Measurements from ENCODE around the gene VPS51. TPM values are rescaled to one million over a fixed set of nuclear protein-coding genes. Genes with fewer than 3 reads are reported as not detected.

VPS51 gene
- total RNA-seq, 2 donors from 2014 or later: 333 to 498 TPM

- no peak for ATAC-seq (ENCODE audit: insufficient number of reproducible peaks, low FRiP score, low read depth)
These were observed 30.2 kb upstream of the VPS51 start for GRCh38 chr11:65065851-65066250.

GRCh38 chr11:65066315-65066714 is 29.7 kb upstream of the VPS51 start:
- no peak for DNase-seq (ENCODE audit: low spot score)
- H3K27me3 ChIP-seq (replicated peaks; ENCODE audit: insufficient read depth): no peaks in the 10 kb centered on the region
- no peak overlapping the region for H3K27ac ChIP-seq
- no peak for TF ChIP-seq CTCF (IDR thresholded peaks at IDR 0.05)
- no peaks in the 10 kb centered on the region for H3K4me1 ChIP-seq (ENCODE audit: control insufficient read depth in 1 of 2, low read depth in 2 of 2)
- H3K9me3 ChIP-seq: no peaks in the 10 kb centered on the region
- no peak overlapping the region for H3K4me3 ChIP-seq
- ATAC-seq (ENCODE audit: insufficient number of reproducible peaks, low FRiP score, low read depth): no peak
- no peaks in the 10 kb centered on the region for H3K36me3 ChIP-seq

More at GRCh38 chr11:65065851-65066250, 30.2 kb upstream of the VPS51 start:
- Histone ChIP-seq H3K27ac (no peak overlapping the region), H3K4me1 (ENCODE audit: control insufficient read depth in 1 of 2, low read depth in 2 of 2) (no peaks in the 10 kb centered on the region), H3K36me3 (no peaks in the 10 kb centered on the region), H3K4me3 (no peak overlapping the region), H3K9me3 (no peaks in the 10 kb centered on the region), H3K27me3 (replicated peaks; ENCODE audit: insufficient read depth) (no peaks in the 10 kb centered on the region)
- no peak for TF ChIP-seq CTCF (IDR thresholded peaks at IDR 0.05)
- no peak for DNase-seq (ENCODE audit: low spot score)

- no peaks in the 10 kb centered on the region for H3K27me3 ChIP-seq (replicated peaks; ENCODE audit: insufficient read depth)
- ATAC-seq (ENCODE audit: insufficient number of reproducible peaks, low FRiP score, low read depth) (no peak), DNase-seq (ENCODE audit: low spot score) (no peak)
- no peak for TF ChIP-seq CTCF (IDR thresholded peaks at IDR 0.05)
- no peaks in the 10 kb centered on the region for H3K36me3 ChIP-seq
- H3K27ac ChIP-seq: no peak overlapping the region
- no peak overlapping the region for H3K4me3 ChIP-seq
- H3K9me3 ChIP-seq: no peaks in the 10 kb centered on the region
- no peaks in the 10 kb centered on the region for H3K4me1 ChIP-seq (ENCODE audit: control insufficient read depth in 1 of 2, low read depth in 2 of 2)
These were observed 29.2 kb upstream of the VPS51 start for GRCh38 chr11:65066805-65067291.

GRCh38 chr11:65067446-65067845 is 28.6 kb upstream of the VPS51 start:
- Histone ChIP-seq H3K4me3 (no peak overlapping the region), H3K27me3 (replicated peaks; ENCODE audit: insufficient read depth) (no peaks in the 10 kb centered on the region), H3K4me1 (ENCODE audit: control insufficient read depth in 1 of 2, low read depth in 2 of 2) (no peaks in the 10 kb centered on the region), H3K27ac (no peak overlapping the region), H3K9me3 (no peaks in the 10 kb centered on the region), H3K36me3 (no peaks in the 10 kb centered on the region)
- ATAC-seq (ENCODE audit: insufficient number of reproducible peaks, low FRiP score, low read depth) (no peak), DNase-seq (ENCODE audit: low spot score) (no peak)
- TF ChIP-seq CTCF (IDR thresholded peaks at IDR 0.05): no peak

- Histone ChIP-seq H3K9me3 (no peaks in the 10 kb centered on the region), H3K36me3 (no peaks in the 10 kb centered on the region), H3K27me3 (replicated peaks; ENCODE audit: insufficient read depth) (no peaks in the 10 kb centered on the region), H3K4me1 (ENCODE audit: control insufficient read depth in 1 of 2, low read depth in 2 of 2) (no peaks in the 10 kb centered on the region), H3K4me3 (no peak overlapping the region), H3K27ac (no peak overlapping the region)
- ATAC-seq (ENCODE audit: insufficient number of reproducible peaks, low FRiP score, low read depth) (no peak), DNase-seq (ENCODE audit: low spot score) (no peak)
- TF ChIP-seq CTCF (IDR thresholded peaks at IDR 0.05): no peak
These were observed 26.8 kb upstream of the VPS51 start for GRCh38 chr11:65069217-65069616.
